H1 (cell line): Measurements from ENCODE around the gene CDK5. TPM values are rescaled to one million over a fixed set of nuclear protein-coding genes. Genes with fewer than 3 reads are reported as not detected.

Source experiments
- ASH2L ChIP-seq: fragments of 200-600, 300-600 bp; sonication (generic); IDR thresholded peaks from one replicate; pipeline ENCODE4 v1.7.1; 2017; ENCODE audit warnings: low read length
- BACH1 ChIP-seq: IDR thresholded peaks from 2 replicates; pipeline ENCODE4 v1.6.1; 2012; ENCODE audit warnings: low read length, improper control_type of control experiment
- CBX5 ChIP-seq: fragments of 300-800, 300-1000 bp; sonication (generic); IDR thresholded peaks from 2 replicates; pipeline ENCODE4 v1.7.1; 2016; ENCODE audit warnings: antibody characterized with exemption, low read length, low read depth
- CEBPB ChIP-seq: IDR thresholded peaks from 2 replicates; pipeline ENCODE4 v1.6.1; 2012; ENCODE audit warnings: low read depth, low read length
- EGR1 ChIP-seq: IDR thresholded peaks from 2 replicates; pipeline ENCODE4 v1.6.1; 2011; ENCODE audit warnings: low read depth, low read length, borderline replicate concordance
- EP300 ChIP-seq, 2 experiments: IDR thresholded peaks; 1 replicate in 1 of 2; 2 replicates in 1 of 2; pipeline ENCODE4 v1.6.1; 2011 to 2012; ENCODE audit warnings: low read depth in 2 of 2, low read length in 2 of 2, mild to moderate bottlenecking in 2 of 2, borderline replicate concordance in 1 of 2, inconsistent platforms in 1 of 2, moderate library complexity in 1 of 2
- EZH2 ChIP-seq: fragments of 200-600 bp; sonication (generic); IDR thresholded peaks from 2 replicates; pipeline ENCODE4 v1.7.1; 2012; ENCODE audit warnings: low read depth, mild to moderate bottlenecking, moderate library complexity, low read length, inconsistent platforms; ENCODE audit not compliant: severe bottlenecking
- FOSL1 ChIP-seq: IDR thresholded peaks from 2 replicates; pipeline ENCODE4 v1.6.1; 2011; ENCODE audit warnings: mild to moderate bottlenecking, low read depth, low read length, moderate library complexity; ENCODE audit not compliant: insufficient read depth
- HDAC2 ChIP-seq, 2 experiments: fragments of 300-600 bp in 1 of 2; sonication (generic) in 1 of 2; IDR thresholded peaks; 2 replicates each; pipeline ENCODE4 v1.6.1; 2011 to 2012; ENCODE audit warnings: low read depth in 2 of 2, low read length in 2 of 2, mild to moderate bottlenecking in 2 of 2, moderate library complexity in 2 of 2, borderline replicate concordance in 1 of 2, inconsistent platforms in 1 of 2
- HDAC6 ChIP-seq: IDR thresholded peaks from one replicate; pipeline ENCODE4 v1.7.1; 2012; ENCODE audit warnings: low read depth, mild to moderate bottlenecking, inconsistent platforms, low read length, moderate library complexity
- KDM1A ChIP-seq: fragments of 200-600, 300-600 bp; sonication (generic); IDR thresholded peaks from 2 replicates; pipeline ENCODE4 v1.7.1; 2016; ENCODE audit warnings: mild to moderate bottlenecking, low read length, borderline replicate concordance
- PHF8 ChIP-seq: fragments of 200-600 bp; sonication (generic); conservative IDR thresholded peaks from 2 replicates; pipeline ENCODE4 v1.7.1; 2012; ENCODE audit warnings: low read depth, mild to moderate bottlenecking, inconsistent platforms, low read length, moderate library complexity
- RBBP5 ChIP-seq: IDR thresholded peaks from 2 replicates; pipeline ENCODE4 v1.7.1; 2012; ENCODE audit warnings: low read depth, mild to moderate bottlenecking, inconsistent platforms, low read length, moderate library complexity, borderline replicate concordance
- SIN3A ChIP-seq, 2 experiments: IDR thresholded peaks in 1 of 2; conservative IDR thresholded peaks in 1 of 2; 2 replicates each; pipeline ENCODE4 v1.6.1; 2011 to 2012; ENCODE audit warnings: low read length in 2 of 2, improper control_type of control experiment in 1 of 2, low read depth in 1 of 2, mild to moderate bottlenecking in 1 of 2
- SUZ12 ChIP-seq: fragments of 200-600 bp; sonication (generic); IDR thresholded peaks from 2 replicates; pipeline ENCODE4 v1.6.1; 2012; ENCODE audit warnings: mild to moderate bottlenecking, inconsistent platforms, low read length, moderate library complexity, mixed read lengths
- TAF1 ChIP-seq: IDR thresholded peaks from 2 replicates; pipeline ENCODE4 v1.6.1; 2011; ENCODE audit warnings: mild to moderate bottlenecking, low read depth, low read length
- polyA plus RNA-seq, 7 experiments: library from polyadenylated mRNA; depleted of rRNA in 3 of 7; stranded (reverse) in 5 of 7; unstranded in 2 of 7; fragments of >200 nt in 5 of 7; fragments of 200-250 nt in 2 of 7; gene quantifications; 1 replicate in 5 of 7; 2 replicates in 1 of 7; 4 replicates in 1 of 7; pipeline versions ENCODE4 v1.2.1 to v1.2.3, GENCODE V29; 2011 to 2013; ENCODE audit warnings: missing spikeins in 2 of 7, mixed read lengths in 2 of 7
- total RNA-seq: library from RNA; stranded (reverse); fragmentation: NEBNext Ultra II Directional; extraction: Animal tissue kit (Norgen Biotek cat#: 25700); gene quantifications from 2 replicates; pipeline ENCODE4 v1.2.1, GENCODE V29; 2021
- TF ChIP-seq, protein P1 (sequence below): IDR thresholded peaks from 2 replicates; pipeline ENCODE4 v1.6.1; 2012; ENCODE audit warnings: low read length, inconsistent platforms
- TF ChIP-seq, protein P2 (sequence below): IDR thresholded peaks from 2 replicates; pipeline ENCODE4 v1.6.1; 2012; ENCODE audit warnings: inconsistent platforms

Gene CDK5
- total and polyA plus RNA-seq, 2 of the 8 experiments (the other 6 are each of a cell fraction or from before 2014, with no cell fraction given), result 22.8 to 37.2 TPM

DNA sequence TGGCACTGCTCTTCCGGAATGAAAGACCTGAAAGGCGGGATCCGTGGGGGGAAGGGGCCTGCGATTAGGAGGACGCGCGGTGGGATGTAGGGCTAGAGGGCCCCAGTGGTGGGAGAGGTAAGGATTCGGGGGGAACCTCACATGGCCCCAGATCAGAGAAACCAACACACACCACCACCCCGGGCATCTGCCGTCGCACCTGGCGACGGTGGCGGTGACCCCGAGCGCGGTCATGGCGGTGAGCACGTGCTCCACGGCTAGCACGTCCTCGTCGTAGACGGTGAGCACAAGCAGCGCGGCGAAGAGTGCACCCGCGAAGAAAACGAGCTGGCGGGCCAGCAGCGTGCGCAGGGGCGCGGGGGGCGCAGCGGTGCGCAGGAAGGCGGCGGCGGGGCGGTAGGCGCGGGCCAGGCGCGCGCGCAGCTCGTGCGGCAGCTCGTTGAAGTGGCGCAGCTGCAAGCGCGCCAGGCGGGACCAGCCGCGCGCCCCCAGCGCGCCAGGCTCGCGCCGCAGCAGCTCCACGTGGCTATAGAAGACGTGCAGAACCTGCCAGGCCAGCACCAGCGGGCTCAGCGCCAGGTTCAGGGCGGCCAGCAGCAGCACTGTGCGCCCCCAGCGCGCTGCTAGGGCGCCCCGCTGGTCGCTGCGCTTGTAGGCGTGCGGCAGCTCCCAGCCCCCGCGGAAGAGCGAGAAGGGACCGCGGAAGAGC is 39.1 kb downstream of the CDK5 start (continued):
- TF ChIP-seq SIN3A (conservative IDR thresholded peaks at IDR 0.05 in 1 of 2, IDR thresholded peaks at IDR 0.05 in 1 of 2; ENCODE audit: low read depth in 1 of 2, low read length in 2 of 2) (0 out of 4 replicates have a peak, but pooled peaks of 1 of the 2 experiments have one; percentile 20), BACH1 (no peak), TAF1 (no peak), KDM1A (peak; percentile 85; the same call in 1 of the 2 replicates), FOSL1 (0 out of 2 replicates have a peak, but pooled peaks have one; percentile 18), CBX5 (no peak), ASH2L (peak; percentile 91), RBBP5 (no peak), CEBPB (no peak), EP300 (IDR thresholded peaks at IDR 0.05; ENCODE audit: borderline replicate concordance in 1 of 2, low read depth in 2 of 2, low read length in 2 of 2) (no peak), PHF8 (no peak), HDAC6 (no peak), HDAC2 (IDR thresholded peaks at IDR 0.05; ENCODE audit: borderline replicate concordance in 1 of 2, low read depth in 2 of 2, low read length in 2 of 2) (peak in 1 of 2 experiments; percentile 94; a peak in 2 of 4 replicates), EGR1 (peak; percentile 18; the same call in 1 of the 2 replicates), SUZ12 (peak; percentile 43; the same call in 1 of the 2 replicates), EZH2 (peak; percentile 50)
- TF ChIP-seq, protein P1, sequence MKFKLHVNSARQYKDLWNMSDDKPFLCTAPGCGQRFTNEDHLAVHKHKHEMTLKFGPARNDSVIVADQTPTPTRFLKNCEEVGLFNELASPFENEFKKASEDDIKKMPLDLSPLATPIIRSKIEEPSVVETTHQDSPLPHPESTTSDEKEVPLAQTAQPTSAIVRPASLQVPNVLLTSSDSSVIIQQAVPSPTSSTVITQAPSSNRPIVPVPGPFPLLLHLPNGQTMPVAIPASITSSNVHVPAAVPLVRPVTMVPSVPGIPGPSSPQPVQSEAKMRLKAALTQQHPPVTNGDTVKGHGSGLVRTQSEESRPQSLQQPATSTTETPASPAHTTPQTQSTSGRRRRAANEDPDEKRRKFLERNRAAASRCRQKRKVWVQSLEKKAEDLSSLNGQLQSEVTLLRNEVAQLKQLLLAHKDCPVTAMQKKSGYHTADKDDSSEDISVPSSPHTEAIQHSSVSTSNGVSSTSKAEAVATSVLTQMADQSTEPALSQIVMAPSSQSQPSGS, result no peak
- TF ChIP-seq, protein P2, sequence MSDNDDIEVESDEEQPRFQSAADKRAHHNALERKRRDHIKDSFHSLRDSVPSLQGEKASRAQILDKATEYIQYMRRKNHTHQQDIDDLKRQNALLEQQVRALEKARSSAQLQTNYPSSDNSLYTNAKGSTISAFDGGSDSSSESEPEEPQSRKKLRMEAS, result peak; percentile 99
